HL-60/S4 (cell line): Measurements from ENCODE around the gene PARP11.

Source experiments
- in situ Hi-C: fragments of 300-500 bp; cut with MboI; formaldehyde crosslinking; loops from 2 replicates; pipeline ENCODE4 v1.14.3; 2022; ENCODE audit warnings: low sequenced_read_pairs

The PARP11 gene

DNA sequence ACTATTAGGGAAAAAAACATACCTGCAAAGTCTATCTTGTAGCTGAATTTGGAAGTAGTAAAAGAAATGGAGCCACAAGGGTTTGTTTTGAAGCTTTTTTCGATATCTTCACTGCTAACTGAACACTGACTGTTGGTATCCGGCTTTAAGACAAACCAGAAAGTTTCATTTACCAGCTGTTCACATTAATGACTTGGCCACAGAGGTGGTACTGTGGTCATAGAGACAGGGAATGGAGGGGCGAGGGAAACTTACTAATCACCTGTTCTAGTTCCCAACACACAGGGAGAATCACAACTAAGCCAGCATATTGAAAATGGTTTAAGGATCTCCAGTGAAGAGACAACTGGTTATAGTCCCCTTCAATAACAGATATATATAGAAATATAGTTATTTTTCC is 44.3 kb downstream of the PARP11 start:
- in situ Hi-C loops: no loop called here

DNA sequence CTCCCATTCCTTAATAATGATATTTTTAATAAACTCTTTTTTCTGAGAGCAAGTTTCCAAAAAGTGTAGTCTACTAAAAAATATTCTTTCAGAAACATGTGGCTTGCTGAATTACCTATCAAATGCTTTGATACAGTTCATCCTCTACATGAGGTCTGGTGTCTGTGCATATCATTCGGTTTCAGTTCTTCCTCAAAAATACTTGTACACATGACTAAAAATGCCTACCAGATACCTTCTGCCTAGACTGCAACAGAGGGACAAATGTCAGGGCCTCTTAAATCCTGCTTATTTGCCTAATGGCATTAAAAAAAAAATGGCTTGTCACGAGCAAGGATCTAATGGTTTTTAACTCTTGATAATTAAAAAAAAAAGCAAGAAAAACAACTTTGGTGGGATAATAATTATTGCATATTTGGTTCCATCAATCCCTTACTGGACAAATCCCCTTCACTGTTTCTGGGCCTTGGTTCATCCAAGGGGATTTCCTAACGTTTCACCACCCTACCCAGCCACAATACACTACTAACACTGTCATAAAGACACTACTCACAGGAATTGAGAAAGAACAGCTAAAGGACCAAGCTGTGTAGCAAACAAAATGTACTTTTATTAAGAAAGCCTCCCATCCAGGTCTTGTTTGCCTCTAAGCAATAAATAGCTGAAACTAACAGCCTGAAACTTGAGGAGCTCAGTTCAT is 45.7 kb downstream of the PARP11 start:
- in situ Hi-C loops: no loop called here

DNA sequence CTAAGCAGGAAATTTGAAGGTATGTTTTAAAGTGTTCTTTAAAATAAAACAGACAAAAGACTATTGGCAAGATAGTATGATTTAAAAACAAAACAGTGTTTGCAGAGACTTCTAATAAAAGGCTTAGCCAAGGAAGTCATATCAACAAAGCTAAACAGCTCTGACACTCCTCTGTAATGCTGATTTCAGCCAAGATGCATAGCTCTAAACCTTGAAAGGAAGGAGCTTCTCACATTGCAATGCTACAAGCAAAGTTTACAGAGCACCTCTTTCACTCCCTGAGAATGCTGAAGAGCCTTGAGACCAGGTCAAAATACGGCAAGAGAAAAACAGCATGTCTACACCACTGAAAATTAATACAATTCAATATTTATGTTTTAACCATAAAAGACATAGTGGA is 51.8 kb downstream of the PARP11 start:
- in situ Hi-C loops: no loop called here

DNA sequence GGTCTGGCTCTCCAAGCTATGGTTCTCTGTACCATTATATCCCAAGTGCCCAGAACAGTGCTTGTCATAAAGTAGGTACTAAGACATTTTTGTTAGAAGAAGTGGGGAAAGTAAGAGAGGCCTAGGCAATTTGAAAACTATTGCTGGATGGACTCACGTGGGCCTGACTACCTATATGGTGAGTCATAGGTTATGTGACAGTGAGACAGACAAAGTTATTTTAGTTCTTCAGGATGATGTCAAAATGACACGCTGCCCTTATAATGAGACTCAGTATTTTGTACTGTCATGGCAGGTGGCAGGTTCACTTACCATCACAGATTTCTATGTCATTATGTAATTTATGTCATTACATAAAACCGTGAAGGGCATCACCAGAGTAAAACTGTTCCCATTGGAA is 53.1 kb downstream of the PARP11 start:
- in situ Hi-C loops: no loop called here

DNA sequence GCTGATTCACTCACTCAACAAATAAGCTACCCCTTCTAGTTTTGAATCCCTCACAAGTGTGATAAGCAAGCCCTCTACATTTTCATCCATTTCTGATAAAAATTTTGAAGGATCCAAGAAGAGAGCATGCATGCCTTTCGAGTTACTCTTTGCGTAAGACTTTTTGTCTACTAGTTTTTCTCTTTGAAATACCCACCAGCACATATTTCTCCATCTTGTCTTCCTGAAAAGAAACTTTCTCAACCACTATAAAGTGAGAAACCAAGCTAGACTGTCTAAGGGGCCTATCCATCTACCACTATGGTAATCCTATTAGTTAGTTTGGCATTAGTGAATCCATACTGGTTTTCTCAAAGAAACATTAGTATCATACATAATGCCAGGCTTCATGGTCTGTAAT is 56.9 kb downstream of the PARP11 start:
- in situ Hi-C loops: no loop called here

DNA sequence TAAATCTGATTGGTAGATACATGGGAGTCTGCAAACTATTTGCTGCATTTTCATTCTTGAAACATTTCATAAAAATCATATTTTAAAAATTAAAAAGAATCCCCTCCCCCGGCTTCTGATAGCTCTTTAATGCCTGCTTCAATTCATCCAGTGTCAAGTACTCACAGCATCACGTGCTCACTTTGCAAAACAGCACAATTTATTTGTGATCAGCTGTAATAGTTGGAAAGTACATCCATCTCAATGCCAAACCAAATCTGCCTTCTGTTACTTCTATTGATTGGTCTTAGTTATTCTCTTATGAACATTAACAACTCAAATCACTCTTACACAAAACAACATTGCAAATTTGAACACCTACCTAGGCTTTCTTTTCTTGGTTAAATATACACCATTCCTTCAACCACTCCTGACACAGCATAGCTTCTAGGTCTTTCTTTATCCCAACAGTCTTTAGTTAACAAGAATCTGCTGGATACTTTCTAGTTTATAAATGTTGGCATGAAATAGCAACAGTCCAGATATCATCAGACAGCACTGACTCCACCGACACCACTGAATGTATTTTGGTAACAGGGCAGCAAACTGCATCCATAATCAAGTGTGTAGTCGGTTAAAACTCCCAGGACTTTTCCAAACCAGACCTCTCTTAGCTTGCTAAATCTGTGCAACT is 58.0 kb downstream of the PARP11 start:
- in situ Hi-C loops: no loop called here

DNA sequence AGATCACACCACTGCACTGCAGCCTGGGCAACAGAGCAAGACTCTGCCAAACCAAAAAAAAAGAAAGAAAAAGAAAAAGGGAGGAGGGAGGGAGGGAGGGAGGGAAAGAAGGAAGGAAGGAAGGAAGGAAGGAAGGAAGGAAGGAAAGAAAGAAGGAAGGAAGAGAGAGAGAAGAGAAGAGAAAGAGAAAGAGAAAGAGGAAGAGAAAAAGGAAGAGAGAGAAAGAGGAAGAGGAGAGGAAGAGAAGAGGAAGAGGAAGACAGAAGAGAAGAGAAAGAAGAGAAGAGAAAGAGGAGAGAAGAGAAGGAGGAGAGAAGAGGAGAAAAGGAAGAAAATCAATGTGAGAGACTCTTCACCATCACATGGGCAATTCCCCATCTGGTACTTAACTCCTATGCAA is 62.7 kb downstream of the PARP11 start:
- in situ Hi-C loops: no loop called here

DNA sequence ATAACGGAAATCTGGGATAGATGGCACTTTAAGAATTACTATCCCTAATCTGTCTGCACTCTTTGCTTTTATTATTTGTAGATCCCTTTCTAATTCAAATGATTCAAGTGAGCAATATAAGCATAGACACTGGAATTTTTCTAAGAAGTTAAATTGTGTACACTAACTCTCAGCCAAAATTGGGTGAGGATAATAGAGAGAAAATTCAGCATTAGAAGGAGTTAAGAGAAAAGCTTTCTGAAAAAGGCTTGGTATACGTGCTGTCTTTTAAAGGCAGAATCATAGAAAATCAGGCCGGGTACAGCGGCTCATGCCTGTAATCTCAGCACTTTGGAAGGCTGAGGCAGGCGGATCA is 63.2 kb downstream of the PARP11 start:
- in situ Hi-C loops: no loop called here

DNA sequence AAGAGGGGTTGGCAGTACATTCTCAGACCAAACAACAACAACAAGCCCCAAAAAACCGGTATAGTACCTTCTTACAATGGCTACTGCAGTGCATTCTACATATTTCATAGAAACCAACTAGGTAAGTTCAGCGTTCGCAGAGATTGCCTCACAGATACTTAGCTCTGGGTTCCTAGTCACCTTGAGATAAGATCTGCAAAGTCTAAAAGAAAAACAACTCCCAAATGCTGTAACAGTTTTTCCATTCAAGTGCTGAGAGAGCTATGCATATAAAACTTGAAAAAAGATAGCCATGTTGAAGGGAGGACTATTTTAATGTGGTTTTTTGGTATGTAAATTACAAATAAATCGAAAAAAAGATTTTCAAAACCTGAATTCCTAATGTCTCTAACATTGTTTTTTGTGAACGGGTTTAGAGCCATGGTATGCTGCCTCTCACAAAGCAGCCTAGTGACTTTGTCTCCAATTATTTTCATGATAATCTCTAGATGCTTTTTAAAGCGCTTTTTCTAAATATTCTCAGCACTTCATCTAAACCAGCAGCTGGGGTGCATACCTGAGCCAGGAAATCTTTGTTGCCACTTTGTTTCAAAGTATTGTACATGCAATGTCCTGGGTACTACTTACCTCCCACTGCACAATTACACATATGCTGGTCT is 63.7 kb downstream of the PARP11 start:
- in situ Hi-C loops: no loop called here

DNA sequence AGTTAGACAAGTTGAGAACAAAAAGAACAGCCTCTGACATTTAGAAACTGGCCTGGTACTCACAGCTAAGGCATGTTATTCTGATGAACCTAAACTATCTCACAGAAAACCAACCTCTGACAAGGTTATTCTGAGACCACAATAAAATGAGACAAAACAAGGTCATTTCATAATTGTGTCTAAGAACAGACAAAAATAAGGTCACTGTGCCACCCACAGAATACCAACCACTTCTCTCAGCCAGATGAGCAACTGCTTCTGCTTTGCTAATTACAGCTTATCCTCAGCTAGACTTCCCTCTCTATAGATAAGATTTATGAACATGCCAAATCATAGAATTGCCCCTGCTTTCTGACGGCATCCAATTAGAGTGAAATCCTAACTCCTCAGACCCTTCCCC is 68.1 kb downstream of the PARP11 start:
- in situ Hi-C loops: no loop called here

DNA sequence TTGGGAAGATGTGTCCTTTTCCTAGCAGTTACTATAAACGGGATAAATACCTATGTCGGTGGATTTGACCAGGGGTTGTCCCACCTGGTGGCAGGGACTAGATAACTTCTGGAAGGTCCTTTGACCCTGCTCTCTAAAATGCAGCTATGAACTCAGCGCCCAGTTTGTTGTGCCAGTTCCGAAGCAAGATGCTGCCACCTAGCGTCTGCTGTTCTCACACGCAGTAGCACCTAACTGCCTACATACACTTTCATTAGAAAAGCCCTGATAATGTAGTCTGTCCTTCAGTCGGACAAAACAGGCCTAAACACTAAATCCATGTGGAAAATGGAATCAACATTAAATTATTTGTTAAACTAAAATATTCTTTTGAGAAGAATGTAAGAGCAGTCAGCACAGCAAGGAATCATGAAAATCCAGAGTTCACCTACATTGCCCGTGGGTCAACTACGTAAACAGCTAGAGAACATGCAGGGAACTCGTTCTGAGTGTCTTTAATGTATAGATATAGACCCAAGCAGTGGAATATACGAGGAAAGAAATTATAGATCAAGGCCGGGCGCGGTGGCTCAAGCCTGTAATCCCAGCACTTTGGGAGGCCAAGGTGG is 69.2 kb downstream of the PARP11 start:
- in situ Hi-C loops: no loop called here

DNA sequence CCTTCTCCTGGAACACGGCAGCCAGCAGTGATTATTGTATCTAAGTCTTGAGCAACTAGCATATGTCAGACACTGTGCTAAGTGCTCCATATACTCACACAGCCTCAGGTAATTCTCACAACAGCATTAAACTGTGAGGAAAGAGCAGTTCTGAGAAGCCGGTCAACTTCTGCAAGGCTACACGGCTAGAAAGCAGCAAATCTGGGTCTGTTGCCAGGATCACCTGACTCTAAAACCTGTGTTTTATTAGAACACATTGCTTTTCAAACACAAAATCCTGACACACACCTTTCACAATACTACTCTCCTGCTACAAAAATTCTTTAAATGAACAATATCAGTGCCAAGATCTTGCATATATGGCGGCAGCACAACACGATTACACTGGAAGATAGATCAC is 70.5 kb downstream of the PARP11 start:
- in situ Hi-C loops: no loop called here

DNA sequence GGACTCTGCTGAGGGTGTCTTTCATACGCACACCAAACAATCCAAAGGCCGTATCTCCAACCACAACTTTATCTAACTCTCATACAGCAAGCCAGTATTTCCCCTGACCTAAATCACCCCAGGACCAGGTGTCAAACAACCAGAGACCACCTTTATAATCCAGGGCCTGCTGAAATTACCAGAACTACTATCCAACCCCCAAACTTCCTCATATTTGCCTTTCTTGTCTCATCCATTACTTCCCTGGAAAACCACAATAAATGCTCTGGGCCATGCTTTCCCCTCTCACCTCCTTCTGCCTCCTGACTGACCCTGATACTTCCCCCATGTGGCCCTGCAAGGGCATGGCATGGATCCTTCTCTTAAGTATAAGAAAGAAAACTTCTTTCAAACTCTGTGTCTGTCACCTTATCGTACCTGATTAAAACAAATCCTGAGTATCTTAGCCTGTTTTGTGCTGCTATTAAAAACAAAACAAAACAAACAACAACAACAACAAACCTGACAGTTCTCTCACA is 75.6 kb downstream of the PARP11 start:
- in situ Hi-C loops: loop anchor here (10.0 kb wide), 1 partner anchor 503 kb away; no protein-coding TSS in a partner anchor

DNA sequence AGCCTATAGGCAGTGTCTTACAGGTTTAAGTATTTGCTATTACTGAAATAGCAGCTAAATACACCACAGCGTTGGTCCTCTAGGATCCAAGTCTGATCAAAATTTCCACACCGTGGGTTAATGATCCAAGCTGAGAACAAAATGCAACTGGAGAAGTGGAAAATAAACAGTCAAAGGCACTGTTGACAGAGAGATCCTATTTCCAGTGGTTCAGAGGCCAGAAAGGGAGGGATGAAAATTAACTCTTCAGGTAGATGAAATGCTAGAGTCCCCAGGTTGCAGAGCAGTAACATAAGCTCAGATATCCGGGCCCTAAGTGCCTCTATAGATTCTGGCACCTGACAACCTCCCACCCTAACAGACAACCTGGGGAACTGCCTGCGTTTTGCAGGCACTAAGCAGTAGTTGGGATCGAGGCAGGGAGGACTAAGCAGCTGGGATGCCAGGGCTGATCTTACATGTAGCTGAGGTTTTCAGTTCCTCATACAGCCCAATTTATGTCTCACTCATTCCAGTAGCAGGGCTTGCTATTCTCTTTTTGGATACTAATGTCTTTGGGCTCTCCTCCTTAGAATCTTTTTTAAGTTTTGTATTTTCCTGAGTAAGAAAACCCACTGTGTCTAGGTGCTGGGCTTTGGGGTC is 77.6 kb downstream of the PARP11 start:
- in situ Hi-C loops: loop anchor here (10.0 kb wide), 1 partner anchor 501 kb away; no protein-coding TSS in a partner anchor

DNA sequence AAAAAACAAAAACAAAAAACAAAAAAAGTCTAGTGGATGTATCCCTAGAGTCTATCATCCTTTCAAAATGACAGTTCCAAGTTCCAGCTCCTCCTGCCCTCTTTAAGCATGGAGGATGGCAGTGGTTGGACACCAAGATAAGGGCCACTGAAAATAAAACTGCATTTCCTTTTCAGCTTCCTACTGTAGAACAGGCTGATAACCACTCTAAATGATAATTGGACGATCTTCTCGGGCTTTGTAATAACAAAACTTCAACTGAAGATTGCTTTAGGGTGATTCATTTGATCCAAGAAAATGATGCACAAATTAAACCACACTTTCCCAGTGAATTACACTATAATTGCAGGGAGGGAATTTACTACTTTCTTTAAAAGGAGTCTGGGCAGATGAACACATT is 78.1 kb downstream of the PARP11 start:
- in situ Hi-C loops: loop anchor here (10.0 kb wide), 1 partner anchor 500 kb away; no protein-coding TSS in a partner anchor

DNA sequence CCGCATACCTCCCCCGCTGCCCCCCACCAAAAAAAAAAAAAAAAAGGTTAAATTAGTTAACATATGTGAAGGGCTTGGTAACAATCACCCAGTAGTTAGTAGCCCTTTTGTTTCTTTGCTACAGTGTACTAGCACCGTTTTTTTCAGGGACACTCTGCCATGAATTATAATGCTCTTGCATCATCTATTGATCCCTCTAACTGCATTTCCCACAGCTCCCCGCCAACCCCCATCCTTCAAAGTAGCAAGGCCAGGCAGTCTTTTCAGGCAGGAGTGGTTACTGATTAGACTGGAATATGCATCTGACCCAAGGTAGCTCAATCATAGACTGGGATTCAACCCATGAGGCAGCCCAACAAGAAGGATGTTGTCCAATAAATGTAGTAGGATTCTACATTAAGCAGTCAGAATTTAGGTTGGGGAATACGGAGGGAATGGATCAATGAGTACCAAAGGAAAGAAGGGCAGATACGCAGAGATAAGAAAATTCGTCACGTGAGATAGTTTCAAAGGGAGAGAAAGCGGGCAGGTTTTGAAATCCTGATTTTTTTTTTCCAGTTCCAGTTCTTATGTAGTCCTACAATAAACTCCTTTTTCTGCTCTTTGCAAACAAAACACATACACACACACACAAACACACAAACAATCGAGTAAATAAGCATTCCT is 80.4 kb downstream of the PARP11 start:
- in situ Hi-C loops: loop anchor here (10.0 kb wide), 1 partner anchor 498 kb away; no protein-coding TSS in a partner anchor

DNA sequence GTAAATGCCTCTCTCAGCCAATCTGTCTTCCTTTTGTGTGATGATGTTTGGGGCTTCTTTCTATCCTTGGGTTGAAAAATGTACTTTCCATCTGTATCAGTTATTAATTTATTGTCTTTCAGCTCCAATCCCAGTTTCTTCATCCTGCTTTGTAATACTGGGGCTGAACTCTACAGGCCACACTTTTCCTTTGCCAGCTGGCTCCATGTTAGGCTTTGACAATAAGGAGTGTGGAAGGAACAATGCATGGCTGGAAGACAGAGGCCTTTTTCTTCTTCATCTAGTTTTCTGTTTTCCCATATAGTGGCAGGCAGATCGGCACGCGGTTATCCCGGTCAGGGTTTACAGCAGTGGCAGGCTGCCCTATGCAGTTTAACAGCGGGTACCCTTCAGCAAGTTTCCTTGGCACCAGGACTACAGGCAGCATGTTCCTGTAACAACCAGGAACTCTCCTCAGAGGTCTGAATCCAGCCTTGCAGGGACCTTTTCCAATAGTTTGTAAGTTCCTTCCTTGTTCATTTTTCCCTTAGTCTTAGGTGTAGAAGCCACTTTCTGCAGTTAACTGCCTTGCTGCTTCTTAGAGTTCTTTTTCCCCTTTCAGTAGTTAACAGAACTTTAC is 81.8 kb downstream of the PARP11 start:
- in situ Hi-C loops: loop anchor here (10.0 kb wide), 1 partner anchor 497 kb away; no protein-coding TSS in a partner anchor

DNA sequence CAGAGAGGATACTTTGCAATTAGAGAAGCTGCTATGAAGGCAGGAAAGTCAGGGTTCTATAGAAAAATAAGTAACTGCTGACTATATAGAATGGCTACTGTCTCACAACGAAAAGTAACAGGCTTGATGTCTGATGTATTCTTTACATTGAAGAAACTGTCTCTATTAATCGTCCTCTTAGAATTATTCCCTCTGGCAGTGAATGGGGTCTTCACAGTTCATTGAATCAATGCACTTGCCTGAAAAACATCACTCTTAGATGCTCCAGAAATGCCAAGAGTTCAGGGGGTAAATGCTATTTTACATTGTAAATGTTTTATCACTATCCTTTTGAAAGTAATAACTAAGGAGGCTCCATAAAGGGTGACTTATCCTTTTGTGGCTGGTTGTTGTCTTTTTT is 82.6 kb downstream of the PARP11 start:
- in situ Hi-C loops: loop anchor here (10.0 kb wide), 1 partner anchor 496 kb away; no protein-coding TSS in a partner anchor

DNA sequence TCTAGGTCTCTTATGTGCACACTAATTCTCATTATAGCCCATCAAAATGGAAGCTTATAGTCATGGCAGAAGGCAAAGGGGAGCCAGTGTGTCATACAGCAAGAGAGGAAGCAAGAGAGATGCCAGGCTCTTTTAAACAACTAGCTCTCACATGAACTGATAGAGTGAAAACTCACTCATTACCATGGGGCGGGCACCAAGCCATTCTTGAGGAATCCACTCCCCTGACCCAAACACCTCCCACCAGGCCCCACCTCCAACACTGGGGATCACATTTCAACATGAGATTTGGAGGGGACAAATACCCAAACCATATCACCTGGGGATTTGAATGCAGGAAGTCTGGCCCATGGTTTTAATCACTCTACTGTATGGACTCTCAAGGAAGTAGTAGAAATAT is 83.4 kb downstream of the PARP11 start:
- in situ Hi-C loops: loop anchor here (10.0 kb wide), 1 partner anchor 495 kb away; no protein-coding TSS in a partner anchor
